ENCODE results near the gene LHFPL6.

GRCh38 chr13:39336207-39336606 lies 266.8 kb downstream of the LHFPL6 start:
- TF ChIP-seq CTCF (IDR thresholded peaks at IDR 0.05) (no peak), POLR2A (IDR thresholded peaks at IDR 0.05) (no peak)

Data from esophagus squamous epithelium (tissue), 4 donors.